Immature natural killer cell (primary cell): ENCODE results near the gene ARHGEF9. TPM values are rescaled to one million over a fixed set of nuclear protein-coding genes. Genes with fewer than 3 reads are reported as not detected.

Experiments
- DNase-seq, 3 donors: peaks; one replicate each; pipeline ENCODE4 v3.0.0; 2022; ENCODE audit warnings: mixed read lengths in 1 of 3
- H3K27ac Mint-ChIP-seq, 6 donors: one replicate each; pipeline ENCODE4 v1.8.0; 2020; ENCODE audit warnings: mixed read lengths in 6 of 6, mild to moderate bottlenecking in 5 of 6, inconsistent platforms in 4 of 6, moderate library complexity in 3 of 6
- H3K27me3 Mint-ChIP-seq, 3 donors: one replicate each; pipeline ENCODE4 v1.8.0; 2020 to 2021; ENCODE audit warnings: low read depth in 3 of 3, mild to moderate bottlenecking in 3 of 3, mixed read lengths in 3 of 3, moderate library complexity in 3 of 3, inconsistent platforms in 1 of 3
- H3K36me3 Mint-ChIP-seq, 3 donors: one replicate each; pipeline ENCODE4 v1.8.0; 2020; ENCODE audit warnings: mixed read lengths in 3 of 3, inconsistent platforms in 2 of 3, mild to moderate bottlenecking in 2 of 3
- H3K4me1 Mint-ChIP-seq, 2 donors: one replicate each; pipeline ENCODE4 v1.8.0; 2020; ENCODE audit warnings: inconsistent platforms in 2 of 2, mild to moderate bottlenecking in 2 of 2, mixed read lengths in 2 of 2, moderate library complexity in 1 of 2
- H3K4me3 Mint-ChIP-seq, 5 donors: one replicate each; pipeline ENCODE4 v1.8.0; 2020; ENCODE audit warnings: mild to moderate bottlenecking in 5 of 5, mixed read lengths in 5 of 5, inconsistent platforms in 3 of 5, moderate library complexity in 3 of 5
- H3K9me3 Mint-ChIP-seq, 6 donors: one replicate each; pipeline ENCODE4 v1.8.0; 2020; ENCODE audit warnings: mild to moderate bottlenecking in 6 of 6, mixed read lengths in 6 of 6, inconsistent platforms in 4 of 6, moderate library complexity in 3 of 6
- polyA plus RNA-seq, 3 donors: library from polyadenylated mRNA; unstranded; fragments of 300-500 nt; fragmentation: Illumina TruSeq; gene quantifications; one replicate each; pipeline ENCODE4 v1.2.3, GENCODE V29; 2021

Gene ARHGEF9
- polyA plus RNA-seq, 3 donors from 2014 or later = 13.3 to 21.2 (median 15.5) TPM

DNA sequence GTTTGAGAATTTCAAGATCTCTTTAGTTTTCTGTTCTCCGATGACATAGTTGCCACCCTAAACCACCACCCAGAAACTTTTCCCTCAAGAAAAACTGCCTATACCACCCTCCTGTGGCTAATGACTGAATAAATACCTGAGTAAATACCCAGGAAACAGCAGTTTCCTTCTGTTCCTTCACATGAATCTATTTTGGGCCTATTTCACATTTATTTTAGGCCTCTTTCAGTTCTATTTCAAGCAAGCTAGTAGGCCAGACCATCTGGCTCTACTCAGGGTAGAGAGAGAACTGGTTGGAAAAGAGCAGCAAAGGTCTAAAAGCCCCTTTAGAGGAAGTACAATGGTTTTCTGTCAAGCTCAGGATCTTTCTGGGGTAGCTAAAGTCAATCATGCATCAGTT is 23.4 kb downstream of the ARHGEF9 start:
- Mint-ChIP-seq H3K27ac (peak overlapping the region in 5 of 6 donors; percentile 12 to 74 (median 54)), H3K27me3 (peaks cover 0 to under 1% (median 0%) of the 10 kb centered on the region in 3 donors), H3K36me3 (no peaks in the 10 kb centered on the region), H3K9me3 (no peaks in the 10 kb centered on the region), H3K4me3 (peak overlapping the region in 1 of 5 donors; percentile 71), H3K4me1 (peaks cover 3 to 8% of the 10 kb centered on the region in 2 donors)
- peak; percentile 32 to 45 (median 38) for DNase-seq

DNA sequence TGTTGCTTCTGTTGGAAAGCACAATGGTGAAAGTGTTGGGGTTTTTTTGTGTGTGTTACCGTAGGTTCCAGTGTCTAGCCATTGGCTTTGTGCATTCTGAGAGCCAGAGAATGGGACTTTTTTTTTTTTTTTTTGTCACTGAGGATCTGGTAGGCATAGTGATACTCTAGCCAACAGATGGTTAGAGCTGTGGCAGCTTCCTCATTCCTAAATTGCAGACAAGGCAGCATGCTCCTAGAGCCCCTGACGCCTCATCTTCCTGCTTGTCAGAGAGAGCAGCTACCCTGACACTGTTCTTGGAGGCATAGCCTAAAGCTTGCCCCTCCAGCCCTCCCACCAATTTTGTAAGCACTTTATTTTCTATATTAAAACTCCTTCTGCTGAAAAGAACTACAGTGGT is 27.0 kb downstream of the ARHGEF9 start:
- Mint-ChIP-seq H3K27me3 (peaks cover 4 to 10% (median 5%) of the 10 kb centered on the region in 3 donors), H3K9me3 (no peaks in the 10 kb centered on the region), H3K27ac (no peak overlapping the region), H3K36me3 (no peaks in the 10 kb centered on the region), H3K4me3 (no peak overlapping the region), H3K4me1 (peaks cover 17 to 24% of the 10 kb centered on the region in 2 donors)
- no peak for DNase-seq

DNA sequence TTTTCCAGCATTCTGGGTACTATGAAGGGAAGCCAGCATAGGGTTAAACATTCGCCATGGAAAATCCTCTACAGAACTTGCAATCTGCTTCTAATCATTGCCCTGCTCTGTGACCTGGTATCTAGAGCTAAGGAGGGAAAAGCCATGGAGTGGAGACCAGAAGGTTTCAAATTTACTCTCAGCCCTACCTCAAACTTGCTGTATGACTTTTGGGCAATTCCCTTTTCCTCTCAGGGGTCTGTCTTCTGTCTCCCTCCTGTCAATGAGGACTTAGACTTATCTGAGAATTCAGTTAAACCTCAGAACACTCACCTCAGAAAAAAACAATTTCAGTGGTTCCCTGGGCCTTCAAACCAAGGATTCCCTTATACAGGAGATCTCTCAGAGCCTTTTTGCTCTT is 29.1 kb downstream of the ARHGEF9 start:
- H3K4me1 Mint-ChIP-seq = peaks cover 34 to 35% of the 10 kb centered on the region in 2 donors
- H3K27ac Mint-ChIP-seq = no peak overlapping the region
- no peak for DNase-seq
- peak overlapping the region in 1 of 5 donors; percentile 100 for H3K4me3 Mint-ChIP-seq
- H3K27me3 Mint-ChIP-seq = peaks cover 8 to 10% (median 8%) of the 10 kb centered on the region in 3 donors
- H3K9me3 Mint-ChIP-seq = peaks cover 0 to 2% (median 0%) of the 10 kb centered on the region in 6 donors
- no peaks in the 10 kb centered on the region for H3K36me3 Mint-ChIP-seq

DNA sequence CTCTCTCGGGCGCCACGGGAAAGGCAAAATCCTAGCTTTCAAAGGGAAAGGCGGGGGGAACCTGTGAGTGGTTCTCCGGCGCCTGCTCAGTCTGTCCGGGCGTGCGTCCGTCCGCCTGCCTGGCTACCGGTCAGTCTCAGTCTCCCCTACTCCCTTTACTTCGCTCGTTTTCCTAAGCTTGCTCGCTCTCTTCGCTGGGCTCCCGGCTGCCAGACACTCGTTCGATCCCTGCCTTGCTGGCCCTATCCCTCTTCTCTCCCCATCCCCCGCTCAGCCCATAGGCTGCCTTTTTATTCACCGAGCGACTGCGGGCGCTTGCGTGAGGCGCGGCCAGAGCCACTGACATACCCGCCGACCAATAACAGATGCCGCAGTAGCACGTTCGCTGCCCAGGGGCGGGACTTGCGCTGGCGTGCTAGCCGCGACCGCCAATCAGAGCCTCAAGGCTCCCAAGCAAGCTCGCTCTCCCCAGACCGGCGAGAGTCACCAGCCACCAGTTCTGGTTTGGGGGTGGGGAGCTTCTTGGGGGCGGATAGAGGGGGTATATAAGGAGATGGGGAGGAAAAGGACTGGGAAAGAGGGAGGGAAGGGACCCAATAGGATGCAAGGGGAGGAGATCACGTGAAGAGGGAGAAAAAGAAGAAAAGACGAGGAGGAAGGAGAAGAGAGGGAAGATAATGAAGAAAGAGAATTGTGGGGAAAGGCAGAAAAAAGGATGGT is 30.0 kb downstream of the ARHGEF9 start:
- Mint-ChIP-seq H3K4me1 (peaks cover 39 to 43% of the 10 kb centered on the region in 2 donors), H3K27ac (peak overlapping the region; percentile 93 to 99 (median 96)), H3K9me3 (peaks cover 0 to 2% (median 0%) of the 10 kb centered on the region in 6 donors), H3K4me3 (peak overlapping the region; percentile 96 to 100 (median 99)), H3K27me3 (peaks cover 8 to 10% (median 8%) of the 10 kb centered on the region in 3 donors), H3K36me3 (no peaks in the 10 kb centered on the region)
- peak; percentile 85 to 89 (median 87) for DNase-seq

DNA sequence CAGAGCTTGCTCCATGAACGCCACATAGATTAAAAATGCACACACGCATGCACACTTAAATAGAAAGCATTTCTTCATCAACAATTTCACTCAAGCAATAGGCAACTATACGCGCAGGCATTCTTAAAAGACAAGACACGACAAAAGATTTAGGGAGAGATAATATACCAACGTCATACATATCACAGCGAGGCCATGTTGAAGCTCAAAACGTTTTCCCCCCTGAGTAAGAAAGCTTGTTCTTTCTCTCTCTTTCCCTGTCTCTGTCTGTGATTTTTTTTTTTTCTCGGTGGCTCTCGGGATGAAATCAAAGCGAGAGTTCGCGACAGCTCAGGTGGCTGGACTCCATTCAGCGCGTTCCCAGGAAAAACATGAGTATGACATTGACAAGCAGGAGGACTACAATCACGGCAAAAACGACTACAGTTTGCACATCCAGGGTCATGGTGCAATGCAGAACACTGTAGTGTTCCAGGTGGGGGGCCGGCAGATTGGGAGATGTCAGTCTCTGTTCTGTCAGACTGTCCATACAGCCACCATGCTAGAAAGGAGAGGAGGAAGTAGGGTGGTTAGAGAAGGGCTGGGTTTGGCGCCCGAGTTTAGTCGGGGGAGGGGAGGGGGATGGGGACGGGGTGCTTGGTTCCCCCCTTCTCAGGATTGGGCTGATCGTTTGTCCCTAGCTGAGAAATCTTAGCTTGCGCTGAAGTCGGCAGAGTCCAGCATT is 30.7 kb downstream of the ARHGEF9 start:
- Mint-ChIP-seq H3K36me3 (peaks cover 0 to 4% (median 0%) of the 10 kb centered on the region in 3 donors), H3K27ac (peak overlapping the region; percentile 93 to 99 (median 96)), H3K4me3 (peak overlapping the region; percentile 96 to 100 (median 99)), H3K27me3 (peaks cover 8 to 10% (median 8%) of the 10 kb centered on the region in 3 donors), H3K9me3 (peaks cover 0 to 2% (median 0%) of the 10 kb centered on the region in 6 donors), H3K4me1 (peaks cover 43 to 45% of the 10 kb centered on the region in 2 donors)
- peak; percentile 27 to 36 (median 32) for DNase-seq

DNA sequence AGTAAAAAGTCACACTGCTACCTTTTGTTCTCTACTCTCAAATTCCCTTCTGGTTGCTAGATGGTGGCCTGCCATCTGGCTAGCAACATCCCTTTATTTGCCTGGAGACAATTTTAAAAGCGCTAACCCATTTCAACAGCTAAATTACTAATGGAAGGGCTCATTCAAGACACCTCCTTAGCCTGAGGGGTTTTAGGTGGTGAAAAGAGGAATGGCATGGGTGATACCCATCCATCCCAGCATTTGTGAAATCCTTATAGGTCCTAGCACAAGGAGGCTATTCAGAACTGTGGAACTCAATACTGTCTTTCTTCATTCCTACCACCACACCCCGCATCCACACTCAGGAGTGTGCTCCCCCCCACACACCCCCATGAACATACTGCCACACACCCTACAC is 33.5 kb downstream of the ARHGEF9 start:
- Mint-ChIP-seq H3K36me3 (peaks cover 0 to 4% (median 0%) of the 10 kb centered on the region in 3 donors), H3K4me3 (peak overlapping the region; percentile 11 to 96 (median 23)), H3K27ac (peak overlapping the region in 2 of 6 donors; percentile 14 to 33), H3K9me3 (peaks cover 0 to 2% (median 0%) of the 10 kb centered on the region in 6 donors), H3K4me1 (peaks cover 67 to 68% of the 10 kb centered on the region in 2 donors), H3K27me3 (peaks cover 8 to 10% (median 8%) of the 10 kb centered on the region in 3 donors)
- no peak for DNase-seq

DNA sequence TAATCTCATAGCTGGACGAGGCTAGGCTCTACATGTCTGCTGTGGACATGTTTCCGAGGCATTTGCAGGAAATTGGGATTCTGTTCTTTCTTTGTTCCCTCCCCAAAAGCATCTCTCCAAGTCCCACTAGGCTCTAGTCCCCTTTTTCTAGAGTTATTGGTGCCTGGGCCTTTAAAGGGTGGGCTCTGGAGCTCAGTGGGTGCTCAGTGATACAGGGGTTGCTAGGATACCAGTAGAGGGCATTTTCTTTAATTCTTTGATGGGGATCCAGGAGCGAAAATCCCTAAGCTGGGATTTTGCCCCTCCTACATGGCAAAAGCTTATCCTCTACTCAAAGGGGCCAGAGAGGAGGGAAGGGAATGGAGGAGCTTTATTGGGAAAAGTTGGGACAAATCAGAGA is 34.2 kb downstream of the ARHGEF9 start:
- peak overlapping the region in 1 of 6 donors; percentile 23 for H3K27ac Mint-ChIP-seq
- peaks cover 0 to 2% (median 0%) of the 10 kb centered on the region in 6 donors for H3K9me3 Mint-ChIP-seq
- DNase-seq = no peak
- peaks cover 8 to 12% (median 10%) of the 10 kb centered on the region in 3 donors for H3K27me3 Mint-ChIP-seq
- peaks cover 73 to 74% of the 10 kb centered on the region in 2 donors for H3K4me1 Mint-ChIP-seq
- H3K36me3 Mint-ChIP-seq = peaks cover 0 to 4% (median 0%) of the 10 kb centered on the region in 3 donors
- H3K4me3 Mint-ChIP-seq = peak overlapping the region in 1 of 5 donors; percentile 48

DNA sequence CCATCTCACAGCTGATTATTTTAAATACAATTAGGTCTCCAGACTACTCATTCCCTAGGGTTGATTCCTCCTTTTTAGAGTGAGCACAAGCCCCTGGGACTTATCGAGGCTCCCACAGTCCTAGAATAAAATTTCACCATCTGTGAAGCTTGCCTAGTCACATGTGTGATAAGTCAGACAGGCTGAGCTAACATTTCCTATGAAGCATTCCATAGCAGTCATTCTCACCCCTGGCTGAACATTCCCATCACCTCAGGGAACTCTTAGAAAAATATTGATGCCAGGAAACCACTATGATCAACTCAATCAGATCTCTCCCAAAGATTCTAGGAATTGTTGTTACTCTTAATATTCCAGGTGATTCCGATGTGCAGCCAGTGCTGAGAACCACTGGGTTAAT is 37.7 kb downstream of the ARHGEF9 start:
- Mint-ChIP-seq H3K27ac (peak overlapping the region; percentile 84 to 94 (median 92)), H3K36me3 (peaks cover 0 to 4% (median 0%) of the 10 kb centered on the region in 3 donors), H3K4me1 (peaks cover 85 to 86% of the 10 kb centered on the region in 2 donors), H3K27me3 (peaks cover 0 to 4% (median 0%) of the 10 kb centered on the region in 3 donors), H3K9me3 (peaks cover 0 to 2% (median 0%) of the 10 kb centered on the region in 6 donors), H3K4me3 (peak overlapping the region in 4 of 5 donors; percentile 28 to 85 (median 48))
- no peak for DNase-seq

DNA sequence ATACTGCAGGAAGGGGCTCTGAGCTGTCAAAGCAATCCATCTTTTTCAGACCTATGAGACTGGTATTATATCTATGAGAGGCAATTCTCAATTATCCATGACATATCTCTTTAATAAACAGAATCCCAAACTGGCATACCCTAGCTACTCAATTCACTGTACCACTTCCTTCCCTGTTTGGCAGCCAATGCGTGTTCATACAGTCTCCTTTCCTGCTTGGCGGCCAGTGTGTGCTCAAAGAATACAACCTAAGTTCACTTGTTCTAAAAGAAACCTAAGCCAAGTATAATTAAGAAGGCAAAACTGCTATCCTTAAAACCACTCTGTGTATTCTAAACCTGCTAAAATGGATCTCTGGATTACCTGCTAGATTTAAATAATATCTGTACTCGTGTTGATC is 38.3 kb downstream of the ARHGEF9 start:
- Mint-ChIP-seq H3K9me3 (peaks cover 0 to under 1% (median 0%) of the 10 kb centered on the region in 6 donors), H3K4me1 (peaks cover 85 to 86% of the 10 kb centered on the region in 2 donors), H3K27me3 (peaks cover 0 to 4% (median 0%) of the 10 kb centered on the region in 3 donors), H3K27ac (peak overlapping the region; percentile 84 to 94 (median 92)), H3K36me3 (peaks cover 0 to 4% (median 0%) of the 10 kb centered on the region in 3 donors), H3K4me3 (peak overlapping the region; percentile 31 to 85 (median 46))
- no peak for DNase-seq

DNA sequence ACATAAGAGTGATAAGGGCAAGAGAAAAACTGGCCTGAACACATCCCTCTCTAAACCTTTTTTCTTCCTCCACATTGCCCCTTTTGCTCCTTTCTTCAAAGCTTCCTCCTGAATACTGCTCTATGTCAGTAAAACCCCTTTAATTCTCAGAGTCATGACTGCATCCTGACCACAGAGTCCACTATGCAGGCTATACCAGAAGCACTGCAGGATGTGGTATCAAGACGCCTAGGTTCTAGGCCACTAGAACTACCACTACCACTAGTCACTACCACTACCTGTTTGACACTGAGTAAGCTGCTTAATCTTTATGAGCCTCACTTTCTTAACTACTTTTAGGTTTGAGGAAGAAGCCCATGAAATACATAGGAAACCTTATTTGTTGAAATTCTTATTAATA is 38.7 kb downstream of the ARHGEF9 start:
- Mint-ChIP-seq H3K4me3 (peak overlapping the region; percentile 65 to 85 (median 65)), H3K36me3 (peaks cover 0 to 4% (median 0%) of the 10 kb centered on the region in 3 donors), H3K9me3 (no peaks in the 10 kb centered on the region), H3K27ac (peak overlapping the region; percentile 84 to 94 (median 92)), H3K27me3 (peaks cover 0 to 4% (median 0%) of the 10 kb centered on the region in 3 donors), H3K4me1 (peaks cover 85 to 86% of the 10 kb centered on the region in 2 donors)
- peak; percentile 70 to 72 (median 72) for DNase-seq

DNA sequence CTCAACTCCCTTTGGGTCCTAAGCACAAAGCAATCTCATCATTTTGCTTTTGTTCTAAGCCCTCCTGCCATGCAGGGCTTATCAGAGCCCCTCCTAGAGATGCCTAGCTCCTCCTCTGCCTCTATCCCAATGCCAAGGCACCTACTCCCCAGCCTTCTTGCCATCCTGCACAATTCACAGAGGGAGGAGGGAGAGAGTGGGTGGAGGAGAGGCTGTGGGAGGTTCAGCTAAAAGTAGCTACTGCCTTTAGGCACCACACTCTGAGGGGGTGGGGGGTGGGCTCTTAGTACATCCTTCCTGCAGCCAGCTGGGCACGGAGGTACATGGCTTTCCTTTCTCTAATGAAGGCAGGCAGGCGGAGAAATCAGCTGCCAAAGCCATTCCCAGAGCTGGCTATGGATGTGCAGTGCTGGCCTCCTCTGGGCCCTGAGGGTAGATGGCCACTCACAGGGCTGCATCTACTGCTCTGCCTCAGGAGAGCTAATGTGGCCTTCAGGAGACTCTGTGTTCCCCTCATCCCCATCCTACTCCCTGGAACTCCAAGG is 40.1 kb downstream of the ARHGEF9 start:
- no peaks in the 10 kb centered on the region for H3K9me3 Mint-ChIP-seq
- DNase-seq = no peak
- peak overlapping the region; percentile 84 to 94 (median 92) for H3K27ac Mint-ChIP-seq
- H3K27me3 Mint-ChIP-seq = peaks cover 0 to 4% (median 0%) of the 10 kb centered on the region in 3 donors
- peak overlapping the region; percentile 32 to 69 (median 46) for H3K4me3 Mint-ChIP-seq
- peaks cover 89 to 92% of the 10 kb centered on the region in 2 donors for H3K4me1 Mint-ChIP-seq
- H3K36me3 Mint-ChIP-seq = peaks cover 0 to 4% (median 0%) of the 10 kb centered on the region in 3 donors

DNA sequence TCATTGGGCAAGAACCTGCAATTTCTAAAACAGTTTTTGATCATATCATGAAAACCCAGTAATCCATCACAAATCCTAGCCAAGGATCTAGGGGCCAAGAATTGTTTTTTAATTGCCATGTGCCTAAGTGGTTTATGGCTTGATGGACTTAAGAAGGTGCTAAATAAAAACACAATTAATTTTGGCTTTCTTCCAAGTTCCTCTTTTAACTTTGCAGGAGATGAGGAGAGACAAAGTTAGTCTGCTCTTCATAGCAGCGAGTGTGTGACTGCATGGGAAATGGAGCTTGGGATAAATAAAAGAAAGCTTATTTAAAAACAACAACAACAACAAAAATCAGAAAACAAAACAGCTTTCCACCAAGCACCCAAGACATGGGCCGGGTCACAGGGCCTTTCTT is 41.4 kb downstream of the ARHGEF9 start:
- Mint-ChIP-seq H3K36me3 (no peaks in the 10 kb centered on the region), H3K4me3 (peak overlapping the region in 4 of 5 donors; percentile 22 to 69 (median 37)), H3K9me3 (no peaks in the 10 kb centered on the region), H3K27me3 (peaks cover 0 to 5% (median 3%) of the 10 kb centered on the region in 3 donors), H3K4me1 (peaks cover 93 to 97% of the 10 kb centered on the region in 2 donors), H3K27ac (peak overlapping the region; percentile 78 to 94 (median 88))
- no peak for DNase-seq

DNA sequence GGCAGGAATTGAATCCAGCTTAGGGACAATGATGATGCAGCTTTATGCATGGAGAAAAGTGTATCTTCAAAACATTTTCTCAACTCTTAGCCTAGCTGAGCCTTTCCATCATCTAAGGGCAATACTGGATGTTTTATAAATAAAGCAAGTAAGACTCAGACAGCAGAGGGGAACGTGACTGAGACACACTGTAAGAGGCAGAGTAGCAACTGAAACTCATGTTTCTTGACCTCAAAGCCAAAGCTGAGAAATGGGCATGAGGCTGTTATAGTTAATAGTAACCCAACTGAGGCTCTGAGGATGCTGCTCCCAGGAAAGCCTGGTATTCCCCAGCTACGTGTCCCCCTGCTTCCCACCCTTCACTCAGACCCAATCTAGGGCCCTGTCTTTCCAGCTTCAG is 44.6 kb downstream of the ARHGEF9 start:
- Mint-ChIP-seq H3K27ac (peak overlapping the region in 4 of 6 donors; percentile 25 to 78 (median 54)), H3K4me3 (peak overlapping the region in 1 of 5 donors; percentile 13), H3K4me1 (peaks cover 66 to 75% of the 10 kb centered on the region in 2 donors), H3K27me3 (peaks cover 0 to 4% (median 1%) of the 10 kb centered on the region in 3 donors), H3K36me3 (no peaks in the 10 kb centered on the region), H3K9me3 (no peaks in the 10 kb centered on the region)
- no peak for DNase-seq
